Mammary epithelial cell (primary cell): ENCODE data around the gene CNDP2.

Source experiments
- EZH2 ChIP-seq: IDR thresholded peaks from 2 replicates; pipeline ENCODE4 v1.6.1; 2012; ENCODE audit warnings: low read length, inconsistent platforms, borderline replicate concordance
- TF ChIP-seq, protein P1 (sequence below), 2 donors: IDR thresholded peaks in 1 of 2; conservative IDR thresholded peaks in 1 of 2; 2 replicates each; pipeline ENCODE4 v1.5.1; 2011 to 2012; ENCODE audit warnings: inconsistent platforms in 2 of 2, low read length in 2 of 2, mild to moderate bottlenecking in 2 of 2, control low read depth in 1 of 2, low read depth in 1 of 2; ENCODE audit not compliant: insufficient read depth in 1 of 2; ENCODE audit errors: extremely low read depth in 1 of 2

- TF ChIP-seq, protein P1, sequence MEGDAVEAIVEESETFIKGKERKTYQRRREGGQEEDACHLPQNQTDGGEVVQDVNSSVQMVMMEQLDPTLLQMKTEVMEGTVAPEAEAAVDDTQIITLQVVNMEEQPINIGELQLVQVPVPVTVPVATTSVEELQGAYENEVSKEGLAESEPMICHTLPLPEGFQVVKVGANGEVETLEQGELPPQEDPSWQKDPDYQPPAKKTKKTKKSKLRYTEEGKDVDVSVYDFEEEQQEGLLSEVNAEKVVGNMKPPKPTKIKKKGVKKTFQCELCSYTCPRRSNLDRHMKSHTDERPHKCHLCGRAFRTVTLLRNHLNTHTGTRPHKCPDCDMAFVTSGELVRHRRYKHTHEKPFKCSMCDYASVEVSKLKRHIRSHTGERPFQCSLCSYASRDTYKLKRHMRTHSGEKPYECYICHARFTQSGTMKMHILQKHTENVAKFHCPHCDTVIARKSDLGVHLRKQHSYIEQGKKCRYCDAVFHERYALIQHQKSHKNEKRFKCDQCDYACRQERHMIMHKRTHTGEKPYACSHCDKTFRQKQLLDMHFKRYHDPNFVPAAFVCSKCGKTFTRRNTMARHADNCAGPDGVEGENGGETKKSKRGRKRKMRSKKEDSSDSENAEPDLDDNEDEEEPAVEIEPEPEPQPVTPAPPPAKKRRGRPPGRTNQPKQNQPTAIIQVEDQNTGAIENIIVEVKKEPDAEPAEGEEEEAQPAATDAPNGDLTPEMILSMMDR (conservative IDR thresholded peaks at IDR 0.05 in 1 of 2, IDR thresholded peaks at IDR 0.05 in 1 of 2; ENCODE audit: extremely low read depth in 1 of 2, insufficient read depth in 1 of 2, low read depth in 1 of 2, low read length in 2 of 2): no peak
- no peak for TF ChIP-seq EZH2
Observed at GRCh38 chr18:74473976-74474640, 22.1 kb upstream of the CNDP2 start.
